HG03571 (cell line): ENCODE results near the gene GRID2.

Experiments
- ATAC-seq: cut with Tn5 transposase; IDR thresholded peaks from one replicate; pipeline ENCODE4 v1.9.1; 2021; ENCODE audit not compliant: unreplicated experiment

Gene GRID2

DNA sequence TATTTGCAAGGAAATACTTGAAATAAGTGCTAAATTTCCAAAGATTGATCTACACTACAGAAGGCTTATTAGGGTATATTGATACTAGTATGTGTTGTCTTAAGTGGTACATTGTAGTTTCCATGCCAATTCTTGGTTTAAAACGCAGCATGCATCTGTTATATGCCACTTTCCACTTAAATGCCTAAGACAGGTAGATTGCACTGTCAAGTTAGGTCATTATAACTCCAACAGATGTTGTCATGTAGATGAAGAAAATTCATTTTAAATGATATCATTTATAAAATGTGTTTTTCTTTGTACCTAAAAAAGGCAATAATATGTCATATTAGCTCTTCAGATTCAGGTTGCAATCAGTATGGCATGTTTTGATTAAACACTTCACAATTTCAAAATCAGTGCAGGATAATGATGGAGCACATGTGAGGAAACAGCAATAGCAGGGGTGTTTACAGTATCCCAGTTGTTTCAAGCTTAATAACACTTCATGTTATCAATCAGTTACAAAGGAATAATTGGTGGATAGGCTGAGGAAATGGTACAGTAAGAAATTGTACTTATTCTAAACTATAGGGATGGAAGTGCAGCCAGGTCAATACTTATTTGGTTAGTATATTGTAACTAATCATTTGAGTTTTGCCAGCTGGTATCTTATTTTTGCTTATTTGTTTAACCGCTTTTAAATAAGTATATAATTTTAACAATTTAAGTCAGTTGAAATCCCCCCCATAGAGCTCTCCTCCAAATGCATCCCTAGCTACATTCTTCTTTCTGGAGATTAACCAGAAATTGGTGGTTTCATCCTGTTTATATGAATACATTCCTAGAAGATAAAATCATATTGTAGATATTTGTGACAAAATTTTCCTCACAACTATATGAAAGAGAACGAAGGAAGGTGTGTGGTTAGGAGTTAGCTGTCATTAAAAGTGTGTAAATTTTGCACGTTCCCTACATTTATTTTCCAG, 1070.4 kb downstream of the GRID2 start:
- no peak for ATAC-seq

DNA sequence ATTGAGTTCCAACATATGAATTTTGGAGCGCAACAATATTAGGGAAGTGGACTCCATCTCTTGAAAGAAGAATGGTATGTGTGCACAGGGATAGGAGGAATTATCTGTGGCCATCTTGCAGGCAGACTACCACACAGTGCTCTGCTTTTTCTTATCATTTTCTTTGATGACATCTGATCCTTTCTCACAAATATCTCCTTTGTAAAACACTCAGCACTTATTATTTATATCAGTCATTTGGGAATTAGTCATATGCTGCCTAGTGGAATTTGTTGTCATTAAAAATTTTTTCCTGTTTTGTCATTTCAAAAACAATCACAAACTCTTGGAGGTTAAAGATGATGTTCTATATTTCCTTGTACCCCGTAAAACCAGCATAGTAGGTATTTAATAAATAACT, 1080.5 kb downstream of the GRID2 start:
- no peak for ATAC-seq

DNA sequence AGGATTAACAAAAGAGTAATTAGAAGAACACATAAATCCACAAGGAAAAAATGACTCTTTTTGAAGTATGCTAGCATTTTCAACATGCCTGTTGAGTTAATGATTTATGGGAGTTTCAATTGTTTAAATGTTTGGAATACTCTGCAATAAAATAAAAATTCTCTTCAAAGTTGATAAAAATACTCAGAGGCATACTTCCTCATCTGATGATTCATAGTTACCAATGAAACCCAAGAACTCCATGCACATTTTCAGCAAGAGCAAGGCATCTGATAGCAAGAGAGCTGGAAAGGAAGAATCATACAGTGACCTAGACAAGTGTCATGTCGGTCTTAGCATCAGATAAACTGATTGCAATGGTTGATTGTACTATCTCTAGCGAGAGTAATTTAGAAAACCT, 1081.1 kb downstream of the GRID2 start:
- ATAC-seq: no peak

DNA sequence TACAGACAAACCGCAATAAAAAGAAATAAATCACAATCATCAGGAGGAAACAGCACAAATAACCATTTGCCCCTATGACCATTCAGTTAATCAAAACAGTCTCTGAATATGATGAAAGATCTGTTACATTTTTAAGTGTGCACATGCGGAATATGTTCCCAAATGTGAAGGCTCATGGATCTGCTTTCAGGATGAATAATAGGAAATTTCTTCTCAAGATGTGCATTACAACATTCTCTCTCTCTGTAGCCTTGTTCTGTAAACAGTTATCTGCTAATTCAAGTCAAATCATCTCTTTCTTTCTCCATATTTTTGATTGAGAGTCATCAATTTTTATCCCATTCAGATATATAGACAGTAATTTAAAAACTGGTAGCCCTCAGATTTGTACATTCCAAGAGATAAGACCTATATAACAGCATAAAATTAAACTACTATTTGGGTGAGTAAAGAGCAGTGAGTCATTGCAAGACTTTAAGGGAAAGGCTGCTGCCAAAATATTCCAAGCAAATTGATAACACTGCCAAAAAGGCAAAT, 1090.8 kb downstream of the GRID2 start:
- ATAC-seq: no peak

DNA sequence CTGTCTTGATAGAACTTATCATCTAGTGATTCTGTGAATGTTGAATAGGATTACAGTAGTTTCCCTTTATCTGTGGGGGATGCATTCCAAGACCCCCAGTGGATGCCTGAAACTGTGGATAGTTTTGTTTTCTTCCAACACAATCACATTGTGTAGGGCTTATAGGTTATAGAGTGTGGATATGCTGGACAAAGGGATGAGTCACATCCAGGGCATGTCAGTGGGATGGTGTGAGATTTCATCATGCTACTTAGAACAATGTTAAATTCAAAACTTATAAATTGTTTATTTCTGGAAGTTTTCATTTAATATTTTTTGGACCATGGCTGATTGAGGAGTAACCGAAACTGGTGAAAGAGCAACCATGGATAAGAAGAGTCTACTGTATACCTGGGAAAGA, 1092.5 kb downstream of the GRID2 start:
- ATAC-seq: no peak

DNA sequence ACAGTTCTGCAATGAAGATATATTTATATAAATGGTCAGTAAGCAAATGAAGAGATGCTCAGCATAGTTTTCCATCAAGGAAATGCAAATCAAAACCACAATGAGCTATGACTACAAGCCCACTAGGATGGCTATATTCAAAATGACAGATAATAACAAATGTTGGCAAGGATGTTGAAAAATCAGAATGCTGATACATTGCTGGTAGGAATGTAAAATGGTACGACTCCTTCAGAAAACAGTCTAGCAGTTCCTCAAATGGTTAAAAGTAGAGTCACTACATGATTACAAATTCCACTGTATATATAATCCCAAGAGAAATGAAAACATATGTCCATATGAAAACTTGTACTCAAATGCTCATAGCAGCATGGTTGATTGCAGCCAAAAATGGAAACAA, 1099.8 kb downstream of the GRID2 start:
- ATAC-seq: no peak

DNA sequence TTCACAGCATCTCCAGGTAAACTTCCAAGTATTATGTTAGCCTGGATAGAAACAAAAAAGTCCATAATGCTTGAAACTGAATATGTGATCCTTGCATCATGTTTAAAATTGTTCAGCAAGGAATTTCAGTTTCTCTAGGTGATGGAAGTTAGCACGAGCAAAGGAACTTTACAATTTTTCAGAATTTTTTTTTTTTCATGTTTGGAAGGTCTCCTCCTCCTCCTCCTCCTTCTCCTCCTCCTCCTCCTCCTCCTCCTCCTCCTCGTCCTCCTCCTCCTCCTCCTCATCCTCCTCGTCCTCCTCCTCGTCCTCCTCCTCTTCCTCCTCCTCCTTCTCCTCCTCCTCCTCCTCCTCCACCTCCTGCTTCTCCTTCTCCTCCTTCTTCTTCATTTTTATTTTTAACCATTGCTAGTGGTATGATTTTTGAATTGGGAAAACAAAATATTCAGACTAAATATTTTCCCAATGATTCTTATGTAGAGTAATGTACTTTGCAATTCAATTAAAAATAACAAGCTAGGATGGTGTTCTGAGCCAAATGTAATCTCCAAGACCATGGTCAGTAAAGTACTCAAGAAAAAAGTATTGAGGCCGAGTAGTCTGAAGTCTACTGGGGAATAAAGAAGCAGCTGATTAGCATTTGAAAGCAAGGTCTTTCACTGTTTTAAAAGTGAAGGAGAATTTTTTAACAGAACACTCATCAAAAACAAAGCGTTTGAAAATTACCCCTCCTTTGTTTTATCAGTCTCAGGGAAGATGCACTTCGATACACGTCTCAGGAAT, 1103.9 kb downstream of the GRID2 start:
- ATAC-seq: no peak

DNA sequence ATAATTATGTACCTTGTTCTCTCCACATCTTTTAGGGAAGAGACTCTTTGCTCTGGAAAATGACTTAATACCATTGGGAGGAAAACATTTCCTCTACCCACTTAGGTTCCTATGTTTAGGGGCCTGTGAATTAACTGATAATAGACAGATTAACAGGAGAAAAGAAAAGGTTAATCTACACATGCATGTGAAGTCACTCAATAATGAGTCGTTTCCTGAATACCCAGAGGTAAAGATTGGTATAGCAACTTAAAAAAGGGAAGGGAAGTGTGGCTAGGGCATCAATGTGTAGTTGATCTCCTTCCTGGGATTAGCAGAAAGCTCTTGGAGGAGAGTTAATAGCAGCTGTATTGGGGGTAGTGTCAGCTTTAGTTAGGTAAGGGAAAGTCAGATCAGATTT, 1105.3 kb downstream of the GRID2 start:
- no peak for ATAC-seq

DNA sequence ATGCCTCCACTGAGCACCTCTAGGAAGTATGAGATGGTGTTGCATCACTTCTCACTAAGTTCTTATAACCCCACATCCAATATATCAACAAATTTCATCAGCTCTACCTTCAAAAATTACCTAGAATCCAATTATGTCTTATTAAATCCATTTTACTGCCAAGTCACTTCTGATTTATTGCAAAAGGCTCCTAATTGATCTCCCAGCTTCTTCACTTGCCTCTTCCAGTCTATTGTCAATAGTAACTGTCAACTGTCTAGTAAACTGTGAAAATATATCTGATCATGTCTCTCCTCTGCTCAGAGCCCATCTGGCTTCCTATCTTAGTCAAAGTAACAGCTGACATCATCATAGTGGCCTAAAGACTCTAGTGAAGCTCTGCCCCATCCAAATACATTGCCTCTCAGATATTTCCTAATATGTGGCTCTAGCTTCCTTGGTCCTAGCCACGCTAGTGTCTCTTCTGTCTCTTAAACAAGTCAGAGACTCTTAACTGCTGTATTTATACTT, 1110.3 kb downstream of the GRID2 start:
- no peak for ATAC-seq

DNA sequence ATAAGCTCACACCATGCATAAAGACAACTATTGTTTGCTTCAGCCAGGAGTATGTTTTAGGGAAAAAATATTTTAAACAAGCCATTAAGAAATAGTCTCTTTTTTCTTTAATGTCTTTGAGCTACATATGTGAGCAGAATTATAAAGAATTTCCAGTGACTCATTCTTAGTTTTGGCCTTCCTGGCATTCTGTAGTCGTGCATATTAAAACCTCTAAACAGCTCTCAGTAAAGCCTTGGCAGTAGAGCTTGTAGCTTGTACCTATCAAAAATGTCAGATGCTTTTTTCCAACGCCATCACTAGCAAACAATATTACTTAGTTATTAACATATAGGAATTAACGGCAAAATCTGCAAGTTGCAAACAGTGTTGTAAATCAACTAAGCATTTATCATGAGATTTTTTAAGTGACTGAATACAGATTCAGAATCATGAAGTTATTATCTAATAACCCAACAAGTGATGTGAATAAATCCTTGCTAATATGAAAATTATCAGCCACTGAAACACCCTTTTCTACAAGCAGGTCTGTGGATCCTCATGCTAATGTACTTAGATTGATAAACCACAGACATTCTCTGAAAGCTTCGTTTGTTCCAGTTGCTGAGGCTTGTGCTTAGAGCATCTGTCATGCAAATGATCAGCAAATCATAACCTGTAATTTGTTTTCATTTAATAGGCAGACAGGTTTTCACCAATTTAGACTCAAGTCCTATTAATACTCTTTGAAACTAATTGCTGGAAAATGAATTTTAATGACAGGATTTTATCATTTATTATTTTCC, 1112.8 kb downstream of the GRID2 start:
- ATAC-seq: no peak

DNA sequence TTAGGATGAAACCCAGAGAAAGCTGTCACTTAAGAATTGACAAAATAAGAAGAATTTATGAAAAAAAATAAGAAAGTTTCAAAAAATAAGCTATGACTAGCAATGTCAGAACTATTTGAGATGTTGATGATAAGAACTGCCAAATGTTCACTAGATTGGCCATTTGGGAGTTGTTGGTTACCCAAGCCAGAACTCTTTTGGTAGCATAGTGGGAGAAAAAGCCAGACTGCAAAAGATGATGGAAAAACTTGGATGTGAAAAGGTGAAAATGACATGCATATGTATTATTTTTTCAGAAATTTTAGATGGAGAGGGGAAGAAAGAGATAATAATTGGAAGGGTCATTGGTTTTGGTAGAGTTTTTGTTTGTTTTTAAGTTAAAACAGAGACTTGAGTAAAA, 1127.6 kb downstream of the GRID2 start:
- ATAC-seq: no peak

DNA sequence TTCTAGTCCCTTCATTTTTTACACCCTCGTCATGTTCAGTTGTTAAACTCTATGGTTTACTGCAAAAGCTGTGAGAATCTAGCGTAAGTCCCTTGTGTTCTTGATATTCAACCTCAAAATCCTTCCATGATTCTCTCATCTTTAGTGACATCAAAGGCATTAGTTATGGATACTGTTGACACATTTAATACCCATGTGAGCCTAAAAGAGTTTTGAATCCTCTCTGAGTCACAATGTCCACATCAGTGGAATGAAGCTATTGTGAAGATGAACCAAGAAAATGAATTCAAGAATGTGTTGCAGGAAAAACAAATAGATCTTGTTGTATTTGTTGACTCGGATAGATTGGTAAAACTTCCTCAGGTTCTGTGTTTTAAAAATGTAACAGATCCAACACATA, 1130.1 kb downstream of the GRID2 start:
- ATAC-seq: no peak

DNA sequence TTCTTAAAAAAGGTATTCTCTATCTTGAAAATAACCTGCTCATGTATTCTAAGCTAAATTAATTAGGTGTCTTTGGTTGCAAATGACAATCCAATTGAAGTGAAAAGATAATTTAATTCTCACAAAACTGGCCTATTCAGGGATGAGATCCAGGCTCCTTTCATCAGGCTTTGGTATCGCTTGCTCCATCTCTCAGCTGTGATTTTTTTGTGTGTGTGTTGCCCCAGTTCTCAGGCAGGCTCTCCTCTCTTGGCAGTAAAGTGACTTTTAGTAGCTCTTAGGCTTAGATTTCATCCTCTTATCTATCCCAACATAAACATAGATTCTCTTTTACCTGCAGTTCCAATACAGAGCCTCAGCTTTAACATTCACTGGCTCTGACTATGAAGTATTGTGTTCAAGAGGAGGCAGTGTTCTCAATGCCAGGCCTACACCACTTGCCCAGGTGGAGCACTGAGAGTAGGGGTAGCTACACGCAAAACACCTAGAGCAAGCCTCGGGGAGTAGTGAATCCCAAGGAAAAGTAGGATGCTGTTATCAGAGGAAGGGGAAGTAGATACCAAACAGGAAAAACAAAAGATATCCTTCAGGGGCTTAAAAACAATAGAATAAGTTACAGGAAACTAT, 1132.3 kb downstream of the GRID2 start:
- ATAC-seq: no peak

DNA sequence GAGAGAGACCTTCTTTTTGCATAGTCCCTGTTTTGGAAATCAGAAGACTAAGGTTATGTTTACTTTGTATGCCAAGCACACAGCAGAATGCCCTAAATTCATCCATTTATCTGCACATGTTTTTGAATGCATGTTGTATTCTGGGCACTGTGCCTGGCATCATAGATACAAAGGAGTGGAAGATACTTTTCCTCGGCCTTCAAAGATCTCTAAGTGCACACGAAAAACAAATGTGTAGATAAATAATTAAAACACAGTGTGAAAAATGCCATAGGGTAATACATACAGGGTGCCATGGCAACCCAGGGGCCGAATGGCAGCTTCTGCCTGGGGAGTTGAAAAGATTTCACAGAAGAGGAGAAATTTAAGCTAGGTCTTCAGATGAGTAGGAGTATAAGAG, 1134.2 kb downstream of the GRID2 start:
- no peak for ATAC-seq

DNA sequence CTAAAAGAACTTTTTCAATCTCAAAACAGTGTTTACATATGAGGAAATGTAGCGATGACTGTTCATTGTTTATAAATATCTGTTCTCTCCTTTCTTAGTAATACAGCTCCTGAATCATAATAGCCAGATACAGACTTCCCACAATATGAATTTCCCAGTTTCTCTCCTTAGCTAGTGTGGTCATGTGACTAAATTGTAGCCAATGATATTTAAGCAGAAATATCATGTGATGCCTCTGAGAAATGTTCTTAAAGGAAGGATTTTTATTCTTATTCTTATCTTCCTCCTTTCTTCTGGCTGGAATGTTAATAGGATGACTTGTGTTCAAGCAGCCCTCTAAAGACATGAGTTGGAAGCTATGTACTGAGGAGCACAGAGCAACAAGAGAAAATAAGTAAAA, 1141.1 kb downstream of the GRID2 start:
- no peak for ATAC-seq

DNA sequence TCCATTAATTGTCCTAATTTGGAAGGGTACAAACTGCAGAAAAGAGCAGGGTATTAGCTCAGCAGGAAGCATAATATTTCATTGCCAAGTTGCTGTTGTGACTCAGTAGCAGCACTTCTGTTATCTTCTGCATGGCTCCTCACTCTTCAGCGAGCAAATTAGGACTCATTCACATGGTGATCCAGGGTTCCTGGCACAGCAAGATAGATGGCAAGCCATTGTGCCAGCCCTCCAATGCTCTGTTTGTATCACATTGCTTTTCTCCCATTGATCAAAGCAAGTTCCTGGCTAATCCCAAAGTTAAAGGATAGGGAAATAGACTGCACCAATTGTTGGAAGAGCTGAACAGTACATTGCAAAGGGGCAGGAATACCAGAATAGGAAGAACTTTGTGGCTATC, 1142.3 kb downstream of the GRID2 start:
- no peak for ATAC-seq

DNA sequence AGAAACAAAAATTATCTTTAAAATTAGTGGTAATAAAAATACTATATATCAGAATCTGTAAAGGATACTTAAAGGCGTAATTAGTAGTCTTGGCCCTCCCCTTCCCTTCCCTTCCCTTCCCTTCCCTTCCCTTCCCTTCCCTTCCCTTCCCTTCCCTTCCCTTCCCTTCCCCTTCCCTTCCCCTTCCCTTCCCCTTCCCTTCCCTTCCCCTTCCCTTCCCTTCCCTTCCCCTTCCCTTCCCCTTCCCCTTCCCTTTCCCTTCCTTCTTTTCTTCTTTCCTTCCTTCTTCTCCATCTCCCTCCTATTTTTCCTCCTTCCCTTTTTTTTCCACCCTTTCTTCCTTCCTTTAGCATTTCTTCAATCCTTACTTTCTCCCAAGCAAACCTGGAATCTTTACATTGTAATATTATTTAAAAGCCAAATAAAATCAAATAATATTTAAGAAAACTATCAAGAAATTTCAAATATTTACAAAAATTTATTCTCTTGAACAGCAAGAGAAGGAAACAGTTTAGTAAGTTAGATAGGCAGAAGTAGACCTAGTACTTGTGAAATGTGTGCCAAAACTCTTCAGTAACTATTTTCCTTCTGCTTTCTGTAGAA, 1145.0 kb downstream of the GRID2 start:
- ATAC-seq: no peak

DNA sequence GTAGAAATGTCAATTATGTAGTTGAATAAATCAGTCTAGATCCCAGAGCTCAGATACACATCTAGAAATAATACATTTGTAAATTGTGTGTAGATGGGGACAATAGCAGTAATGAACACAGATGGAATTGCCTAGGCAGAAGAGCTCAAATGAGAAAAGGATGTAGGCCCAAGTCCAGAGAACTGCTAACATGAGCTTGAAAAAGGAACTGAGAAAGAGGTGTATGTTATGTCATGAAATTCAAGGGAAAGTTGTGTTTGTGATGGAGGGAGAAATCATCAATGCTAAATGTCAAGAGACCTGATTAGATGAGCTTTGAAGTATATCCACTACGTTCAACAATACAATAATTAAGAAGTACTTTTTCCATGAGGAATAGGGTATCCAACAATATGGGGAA, 1148.2 kb downstream of the GRID2 start:
- no peak for ATAC-seq

DNA sequence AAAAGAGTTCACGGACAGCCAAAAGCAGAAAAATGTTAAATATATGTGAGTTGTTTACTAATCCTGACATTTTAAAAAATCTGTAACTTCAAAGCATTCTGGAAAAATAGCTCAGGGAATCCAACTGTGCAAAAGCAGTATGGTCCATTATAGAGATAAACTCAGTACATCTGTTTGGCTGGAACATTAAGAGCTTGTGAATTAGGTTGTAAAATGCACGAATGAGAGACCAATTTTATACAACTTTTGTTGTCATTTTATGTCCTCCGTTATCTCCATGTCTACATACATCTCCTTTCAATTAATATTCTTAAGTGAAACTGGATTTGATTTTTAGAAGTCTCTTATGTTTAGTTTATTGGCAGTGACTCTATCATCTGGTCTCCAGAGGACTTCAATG, 1157.8 kb downstream of the GRID2 start:
- ATAC-seq: no peak

DNA sequence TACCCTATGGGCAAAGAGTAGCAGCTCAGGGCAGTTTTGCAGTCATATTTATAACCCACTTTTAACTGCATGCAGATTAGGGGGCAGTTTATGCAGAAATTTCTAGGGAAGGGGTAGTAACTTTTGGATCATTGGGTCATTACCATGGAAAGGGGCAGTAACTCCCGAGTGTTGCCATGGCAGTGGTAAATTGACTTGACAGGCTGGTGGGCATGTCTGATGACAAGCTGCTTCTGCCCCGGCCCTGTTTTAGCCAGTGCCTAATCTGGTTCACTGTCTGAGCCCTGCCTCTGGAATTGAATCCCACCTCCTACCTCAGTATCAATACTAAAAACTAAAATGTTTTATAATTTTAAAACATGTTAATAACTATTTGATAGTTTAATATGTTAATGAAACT, 1162.7 kb downstream of the GRID2 start:
- no peak for ATAC-seq
